ENCODE results near the gene ARHGAP26. TPM values are rescaled to one million over a fixed set of nuclear protein-coding genes. Genes with fewer than 3 reads are reported as not detected.

ARHGAP26 gene
- total RNA-seq, 1 experiment from 2014 or later: 34.5 TPM

- POLR2A ChIA-PET: interaction anchor here (1.0 kb wide), 1 partner anchor 14 kb away, joined by 3 read pairs; no protein-coding TSS in a partner anchor
Observed at GRCh38 chr5:142835540-142835939, 65.4 kb downstream of the ARHGAP26 start.

More at GRCh38 chr5:142835540-142835939, 65.4 kb downstream of the ARHGAP26 start:
- peaks cover 24 to 25% of the 10 kb centered on the region in 2 experiments for H3K4me1 ChIP-seq (ENCODE audit: control insufficient read depth in 1 of 2, insufficient read depth in 2 of 2, low read length in 2 of 2)
- peaks cover 18% of the 10 kb centered on the region for H3K79me2 ChIP-seq (ENCODE audit: insufficient read depth, low read length)
- ATAC-seq: no peak
- ChIA-PET CTCF (interaction anchor here (1.4 kb wide), 1 partner anchor 53 kb away, joined by 3 read pairs; no protein-coding TSS in a partner anchor), RAD21 (ENCODE audit: low non-redundant PET in 1 of 2, low total read pairs in 2 of 2, uncharacterized antibody in 2 of 2, unreplicated experiment in 2 of 2) (no interaction called here)
- intact Hi-C loops (cut with micrococcal nuclease): no loop called here
- DNase-seq (ENCODE audit: low read depth, low spot score): no peak
- H3K27me3 ChIP-seq (ENCODE audit: insufficient read depth, low read length): no peaks in the 10 kb centered on the region
- no peak overlapping the region for H3K9ac ChIP-seq (ENCODE audit: low read length)
- H3K9me3 ChIP-seq (ENCODE audit: control insufficient read depth in 1 of 2, insufficient read depth in 1 of 2, low read depth in 1 of 2, low read length in 2 of 2): no peaks in the 10 kb centered on the region
- no TSS peak for BruUV-seq (replicated peaks)
- H3K36me3 ChIP-seq (ENCODE audit: control insufficient read depth in 1 of 2, insufficient read depth in 2 of 2, low read length in 2 of 2): no peaks in the 10 kb centered on the region
- H3K4me2 ChIP-seq (ENCODE audit: low read length): no peak overlapping the region
- no peaks in the 10 kb centered on the region for H3K9me2 ChIP-seq (ENCODE audit: insufficient read depth)
- H3K4me3 ChIP-seq (replicated peaks in 1 of 2; ENCODE audit: low read depth in 1 of 2, low read length in 2 of 2): no peak overlapping the region
- no peak overlapping the region for H2AFZ ChIP-seq (ENCODE audit: low read depth, low read length, poor library complexity, severe bottlenecking)
- H3K27ac ChIP-seq (ENCODE audit: low read depth, low read length): no peak overlapping the region
- H4K20me1 ChIP-seq (ENCODE audit: insufficient read depth): no peaks in the 10 kb centered on the region
- TF ChIP-seq EGR1 (IDR thresholded peaks at IDR 0.05; ENCODE audit: low read depth) (no peak), ATF3 (IDR thresholded peaks at IDR 0.05) (no peak), MAX (IDR thresholded peaks at IDR 0.05) (no peak), YY1 (IDR thresholded peaks at IDR 0.05; ENCODE audit: extremely low read depth, insufficient replicate concordance, low read depth, low read length) (no peak), ZNF274 (IDR thresholded peaks at IDR 0.05; ENCODE audit: low read depth, low read length) (no peak), CEBPB (IDR thresholded peaks at IDR 0.05; ENCODE audit: low read depth) (no peak), ZBTB33 (IDR thresholded peaks at IDR 0.05; ENCODE audit: extremely low read depth, insufficient replicate concordance, low read length) (no peak)
